Cardiac muscle cell (in vitro differentiated cells and primary cell): Measurements from ENCODE around the gene ATPAF1. TPM values are rescaled to one million over a fixed set of nuclear protein-coding genes. Genes with fewer than 3 reads are reported as not detected.
A peak's percentile ranks its signal among the peaks of the same experiment; 100 is the strongest.
"Not testable (repeated sequence)": the region's sequence is repeated elsewhere in the genome, so short reads cannot be mapped to it uniquely, and the experiment has no call there.

Experiments
- DNase-seq, 2 donors: peaks; one replicate each; pipeline versions ENCODE4 v3.0.0 to v3.0.0-alpha.2; 2010 to 2017; ENCODE audit warnings: low read depth in 1 of 2, low spot score in 1 of 2
- H3K27ac ChIP-seq: fragments of 200-600 bp; sonication (generic); 2 replicates; pipeline ENCODE4 v1.5.1; 2016
- H3K27me3 ChIP-seq: fragments of 200-600 bp; sonication (generic); 2 replicates; pipeline ENCODE4 v1.6.0; 2016; ENCODE audit warnings: control low read depth
- H3K36me3 ChIP-seq: fragments of 200-600 bp; sonication (generic); 2 replicates; pipeline ENCODE4 v1.5.1; 2016; ENCODE audit warnings: control low read depth
- H3K4me1 ChIP-seq: fragments of 200-600 bp; sonication (generic); 2 replicates; pipeline ENCODE4 v1.8.1; 2017; ENCODE audit warnings: low read depth, mild to moderate bottlenecking, mixed run types
- H3K4me3 ChIP-seq: fragments of 200-600 bp; sonication (generic); 2 replicates; pipeline ENCODE4 v1.5.1; 2016; ENCODE audit warnings: mild to moderate bottlenecking
- H3K9me3 ChIP-seq: fragments of 200-600 bp; sonication (generic); 2 replicates; pipeline ENCODE4 v1.5.1; 2017; ENCODE audit warnings: low read depth, mild to moderate bottlenecking, control low read depth
- CTCF ChIP-seq: IDR thresholded peaks from 2 replicates; pipeline ENCODE4 v1.5.1; 2012; ENCODE audit warnings: low read depth, mild to moderate bottlenecking, low read length
- polyA plus RNA-seq: library from polyadenylated mRNA; unstranded; fragments of >200 nt; fragmentation: Nextera tagmentation; extraction: Ambion mirVana; gene quantifications from 2 replicates; pipeline ENCODE4 v1.2.1, GENCODE V29; 2016
- total RNA-seq: library from RNA; depleted of rRNA; stranded (reverse); fragments of >200 nt; gene quantifications from 2 replicates; pipeline ENCODE4 v1.2.3, GENCODE V29; 2016

Gene ATPAF1
- total and polyA plus RNA-seq, 2 experiments from 2014 or later = 83.6 to 120 TPM

GRCh38 chr1:46703927-46704641, 35.9 kb upstream of the ATPAF1 start:
- no peak for TF ChIP-seq CTCF
- H3K4me1 ChIP-seq = no peaks in the 10 kb centered on the region
- peaks cover 41% of the 10 kb centered on the region for H3K36me3 ChIP-seq
- no peaks in the 10 kb centered on the region for H3K9me3 ChIP-seq
- no peaks in the 10 kb centered on the region for H3K27me3 ChIP-seq
- DNase-seq = no peak
- no peak overlapping the region for H3K4me3 ChIP-seq
- no peak overlapping the region for H3K27ac ChIP-seq

GRCh38 chr1:46699666-46700065, 31.5 kb upstream of the ATPAF1 start:
- Histone ChIP-seq H3K9me3 (no peaks in the 10 kb centered on the region), H3K27me3 (no peaks in the 10 kb centered on the region), H3K36me3 (peaks cover 28% of the 10 kb centered on the region), H3K4me3 (no peak overlapping the region), H3K27ac (no peak overlapping the region), H3K4me1 (no peaks in the 10 kb centered on the region)
- DNase-seq = no peak
- TF ChIP-seq CTCF = no peak

GRCh38 chr1:46697053-46697452, 28.9 kb upstream of the ATPAF1 start:
- no peaks in the 10 kb centered on the region for H3K27me3 ChIP-seq
- no peak for TF ChIP-seq CTCF
- H3K36me3 ChIP-seq = peaks cover 26% of the 10 kb centered on the region
- no peak for DNase-seq
- peaks cover 12% of the 10 kb centered on the region for H3K4me1 ChIP-seq
- H3K27ac ChIP-seq = no peak overlapping the region
- no peak overlapping the region for H3K4me3 ChIP-seq
- H3K9me3 ChIP-seq = no peaks in the 10 kb centered on the region

- H3K36me3 ChIP-seq = peaks cover 40% of the 10 kb centered on the region
- not testable (repeated sequence) for H3K27me3 ChIP-seq, H3K27ac ChIP-seq, H3K4me3 ChIP-seq, DNase-seq, H3K9me3 ChIP-seq
- H3K4me1 ChIP-seq = peaks cover 12% of the 10 kb centered on the region
Measured at GRCh38 chr1:46694676-46695075, 26.5 kb upstream of the ATPAF1 start.

GRCh38 chr1:46692811-46693770, 24.9 kb upstream of the ATPAF1 start:
- H3K9me3 ChIP-seq = no peaks in the 10 kb centered on the region
- H3K36me3 ChIP-seq = peaks cover 51% of the 10 kb centered on the region
- TF ChIP-seq CTCF = no peak
- H3K4me1 ChIP-seq = peaks cover 12% of the 10 kb centered on the region
- H3K27me3 ChIP-seq = no peaks in the 10 kb centered on the region
- no peak overlapping the region for H3K4me3 ChIP-seq
- DNase-seq = peak in 1 of 2 donors; percentile 53
- peak overlapping the region; percentile 53 for H3K27ac ChIP-seq
